DMS79 treated with DMSO at 0.1 percent for 48 hours (cell line): Measurements from ENCODE around the gene EPG5.
"Not testable (repeated sequence)": the region's sequence is repeated elsewhere in the genome, so short reads cannot be mapped to it uniquely, and the experiment has no call there.

Experiments
- DNase-seq: peaks from one replicate; lab custom pipeline; 2025; lab: John Stamatoyannopoulos, UW

The EPG5 gene

GRCh38 chr18:45967007-45967706 is at the start of gene EPG5:
Gene EPG5, minus strand, starts transcription at chr18:45967329. Its CDS starts 90 bp downstream, at chr18:45967239.
- peak; percentile 92 for DNase-seq

- no peak for DNase-seq
Measured at GRCh38 chr18:46013484-46014189, 46.5 kb upstream of the EPG5 start.

GRCh38 chr18:46010676-46011075 is 43.5 kb upstream of the EPG5 start:
- no peak for DNase-seq

- DNase-seq: no peak
Measured at GRCh38 chr18:46010050-46010449, 42.9 kb upstream of the EPG5 start.

- DNase-seq: no peak
Measured at GRCh38 chr18:46009125-46009840, 42.2 kb upstream of the EPG5 start.

GRCh38 chr18:46008531-46008930 is 41.4 kb upstream of the EPG5 start:
- no peak for DNase-seq

- DNase-seq: no peak
Measured at GRCh38 chr18:46007165-46007564, 40.0 kb upstream of the EPG5 start.

GRCh38 chr18:46002934-46003333 is 35.8 kb upstream of the EPG5 start:
- DNase-seq: no peak

- DNase-seq: no peak
Measured at GRCh38 chr18:46001892-46002291, 34.8 kb upstream of the EPG5 start.

GRCh38 chr18:46001074-46001473 is 33.9 kb upstream of the EPG5 start:
- DNase-seq: no peak

- no peak for DNase-seq
Measured at GRCh38 chr18:45999536-45999935, 32.4 kb upstream of the EPG5 start.

GRCh38 chr18:45998244-45998643 is 31.1 kb upstream of the EPG5 start:
- DNase-seq: no peak

GRCh38 chr18:45997700-45998151 is 30.6 kb upstream of the EPG5 start:
- DNase-seq: no peak

- DNase-seq: no peak
Measured at GRCh38 chr18:45995461-45995860, 28.3 kb upstream of the EPG5 start.

GRCh38 chr18:45993438-45993837 is 26.3 kb upstream of the EPG5 start:
- no peak for DNase-seq

- DNase-seq: not testable (repeated sequence)
Measured at GRCh38 chr18:45992527-45992926, 25.4 kb upstream of the EPG5 start.

GRCh38 chr18:45991788-45992187 is 24.7 kb upstream of the EPG5 start:
- no peak for DNase-seq

- no peak for DNase-seq
Measured at GRCh38 chr18:45984546-45985235, 17.6 kb upstream of the EPG5 start.

GRCh38 chr18:45981821-45982220 is 14.7 kb upstream of the EPG5 start:
- no peak for DNase-seq

GRCh38 chr18:45980229-45980628 is 13.1 kb upstream of the EPG5 start:
- no peak for DNase-seq

- no peak for DNase-seq
Measured at GRCh38 chr18:45978084-45978483, 11.0 kb upstream of the EPG5 start.

GRCh38 chr18:45976974-45977373 is 9.8 kb upstream of the EPG5 start:
- DNase-seq: no peak
